KBM-7 (cell line): ENCODE measurements around the gene OPCML.

Experiments used
- DNase-seq: peaks from one replicate; pipeline ENCODE4 v3.0.0-alpha.2; 2015
- in situ Hi-C: fragments of 300-500 bp; cut with MboI; formaldehyde crosslinking; loops from 2 replicates; pipeline ENCODE4 v1.14.3; 2020; ENCODE audit warnings: low sequenced_read_pairs, low pct_unique_long_range_greater_than_20kb, mixed read lengths

Gene OPCML

GRCh38 chr11:133443206-133443747, 89.0 kb downstream of the OPCML start:
- no peak for DNase-seq
- in situ Hi-C loops: no loop called here

GRCh38 chr11:133441964-133442660, 90.2 kb downstream of the OPCML start:
- DNase-seq: no peak
- in situ Hi-C loops: no loop called here

DNA sequence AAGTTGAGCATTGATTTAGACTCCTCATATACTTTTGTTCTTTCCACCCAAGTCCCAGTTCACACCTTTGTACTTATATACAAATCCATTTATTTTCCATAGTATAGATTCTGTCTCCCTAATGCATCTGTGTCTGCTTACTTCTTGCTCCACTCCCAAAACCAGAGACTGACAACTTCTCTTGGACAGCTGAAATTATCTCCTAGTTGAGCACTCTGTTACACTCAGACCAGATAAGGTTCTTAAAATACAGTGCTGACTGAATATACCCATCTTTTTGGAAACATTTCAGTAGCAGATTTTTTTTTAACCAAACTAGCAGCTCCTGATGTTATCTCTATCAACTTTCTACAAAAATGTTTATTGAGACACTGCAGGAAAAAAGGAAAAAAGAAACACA, 106.3 kb downstream of the OPCML start:
- DNase-seq: no peak
- in situ Hi-C loops: no loop called here

DNA sequence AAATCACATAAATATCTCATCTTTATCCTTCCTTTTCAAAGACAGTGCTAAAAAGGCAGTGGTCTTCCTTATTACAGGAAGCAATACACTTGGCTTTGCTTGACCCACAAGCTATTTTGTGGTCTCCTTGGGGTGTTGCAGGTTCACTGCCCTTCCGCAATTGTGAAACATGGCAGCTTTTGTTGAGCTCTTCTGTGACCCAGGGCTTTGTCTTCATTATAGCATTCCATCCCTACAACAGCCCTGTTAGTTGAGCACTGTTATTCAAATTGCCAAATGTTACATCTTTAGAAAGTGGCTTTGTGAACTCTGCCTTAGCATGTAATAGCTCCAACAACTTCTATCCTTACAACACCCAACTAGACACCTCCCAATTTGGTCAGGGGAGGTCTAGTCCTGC, 107.1 kb downstream of the OPCML start:
- in situ Hi-C loops: no loop called here
- DNase-seq: no peak

GRCh38 chr11:133418218-133418617, 114.1 kb downstream of the OPCML start:
- DNase-seq: no peak
- in situ Hi-C loops: no loop called here

DNA sequence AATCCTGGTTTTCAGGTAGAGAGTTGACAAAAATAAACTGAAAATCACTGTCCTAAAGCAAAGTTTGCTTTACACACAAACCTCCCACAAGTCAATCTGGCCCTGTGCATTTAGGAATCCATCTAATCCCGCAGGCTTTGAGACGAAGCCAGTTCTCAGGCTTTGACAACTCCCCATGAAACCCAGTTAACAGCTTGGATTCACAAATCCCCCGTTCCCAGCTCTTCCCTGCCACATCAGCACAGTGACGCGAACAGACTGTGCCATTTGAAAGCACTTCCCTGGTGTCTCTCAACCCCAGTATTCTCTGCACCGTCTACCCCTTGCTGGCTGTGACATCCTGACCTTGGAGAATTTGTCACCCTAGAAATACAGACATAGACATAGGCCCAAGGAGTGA, 117.8 kb downstream of the OPCML start:
- DNase-seq: no peak
- in situ Hi-C loops: no loop called here

DNA sequence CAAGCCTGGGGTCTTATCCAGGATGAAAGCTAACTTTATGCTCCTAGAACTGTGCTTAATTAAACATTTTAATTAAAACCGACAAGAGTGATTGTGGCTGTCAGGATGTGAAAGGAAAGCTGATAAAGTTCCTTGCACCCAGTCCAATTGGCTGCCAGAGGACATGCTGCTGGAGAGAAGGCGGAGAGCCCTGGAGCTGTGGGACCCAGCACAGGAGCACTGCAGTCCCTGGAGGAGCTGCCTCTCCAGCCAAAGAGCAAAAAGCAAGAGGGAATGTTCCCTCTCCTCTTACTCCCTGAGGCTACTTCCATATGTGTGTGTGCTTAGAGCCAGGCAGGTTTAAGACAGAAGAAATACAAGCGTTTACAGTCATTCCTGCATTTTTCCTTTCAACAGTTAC, 118.6 kb downstream of the OPCML start:
- in situ Hi-C loops: no loop called here
- DNase-seq: no peak

GRCh38 chr11:133409799-133410198, 122.5 kb downstream of the OPCML start:
- DNase-seq: no peak
- in situ Hi-C loops: no loop called here

- no peak for DNase-seq
- in situ Hi-C loops: no loop called here
Measured at GRCh38 chr11:133408936-133409335, 123.4 kb downstream of the OPCML start.

DNA sequence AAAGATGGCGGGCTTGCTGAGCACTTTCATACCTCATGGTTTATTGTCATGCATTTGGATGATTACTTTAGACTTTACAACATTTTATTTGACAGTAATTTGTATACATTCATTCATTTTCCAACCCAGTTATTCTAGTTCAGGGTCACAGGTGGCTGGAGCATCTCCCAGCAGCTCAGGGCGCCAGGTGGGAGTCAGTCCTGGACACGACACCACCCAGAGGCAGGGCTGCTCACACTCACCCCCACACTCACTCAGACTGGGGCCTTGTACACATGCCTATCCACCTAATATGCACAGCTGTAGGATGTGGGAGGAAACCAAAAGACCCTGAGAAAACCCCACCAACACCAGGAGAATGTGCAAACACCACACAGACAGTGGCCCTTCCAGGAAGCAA, 123.9 kb downstream of the OPCML start:
- no peak for DNase-seq
- in situ Hi-C loops: no loop called here

DNA sequence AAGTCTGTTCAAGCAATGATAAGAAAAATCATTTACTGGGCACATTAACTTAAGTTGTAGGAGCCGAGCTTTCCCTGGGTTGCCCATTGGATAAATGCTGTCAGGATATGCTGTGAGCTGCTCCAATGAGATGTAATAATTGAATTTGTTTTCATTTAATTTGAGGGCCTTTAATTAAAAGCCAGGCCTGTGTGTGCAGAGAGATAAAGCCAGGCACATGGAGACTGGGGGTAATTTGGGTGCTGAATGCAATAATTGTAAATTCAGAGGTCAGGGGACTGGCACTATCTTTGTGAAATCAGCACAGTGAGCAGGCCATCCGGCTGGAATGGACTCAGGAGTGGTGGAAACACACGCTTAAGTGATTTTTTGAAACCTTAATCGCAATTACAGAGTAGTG, 125.8 kb downstream of the OPCML start:
- in situ Hi-C loops: no loop called here
- DNase-seq: no peak

- in situ Hi-C loops: no loop called here
- DNase-seq: peak; percentile 18
Measured at GRCh38 chr11:133403900-133404299, 128.4 kb downstream of the OPCML start.

DNA sequence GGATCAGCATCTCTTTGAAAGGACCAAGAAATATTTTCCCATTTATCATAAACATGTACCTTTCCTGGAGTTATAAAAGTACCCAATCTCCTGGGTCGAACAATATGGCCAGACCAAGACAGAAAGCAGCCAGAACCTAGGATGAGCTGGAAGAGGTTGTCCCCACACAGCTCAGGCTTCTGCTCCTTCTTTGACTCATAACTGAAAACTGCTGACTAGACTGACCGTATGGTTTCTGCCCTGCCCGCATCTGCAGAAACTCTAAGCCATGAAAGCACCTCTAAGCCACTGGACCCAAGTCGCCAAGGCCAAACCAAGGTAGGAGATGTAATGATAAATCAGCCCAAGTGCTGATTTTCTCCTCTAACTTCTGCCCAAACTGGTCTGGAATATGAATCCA, 129.8 kb downstream of the OPCML start:
- no peak for DNase-seq
- in situ Hi-C loops: no loop called here

DNA sequence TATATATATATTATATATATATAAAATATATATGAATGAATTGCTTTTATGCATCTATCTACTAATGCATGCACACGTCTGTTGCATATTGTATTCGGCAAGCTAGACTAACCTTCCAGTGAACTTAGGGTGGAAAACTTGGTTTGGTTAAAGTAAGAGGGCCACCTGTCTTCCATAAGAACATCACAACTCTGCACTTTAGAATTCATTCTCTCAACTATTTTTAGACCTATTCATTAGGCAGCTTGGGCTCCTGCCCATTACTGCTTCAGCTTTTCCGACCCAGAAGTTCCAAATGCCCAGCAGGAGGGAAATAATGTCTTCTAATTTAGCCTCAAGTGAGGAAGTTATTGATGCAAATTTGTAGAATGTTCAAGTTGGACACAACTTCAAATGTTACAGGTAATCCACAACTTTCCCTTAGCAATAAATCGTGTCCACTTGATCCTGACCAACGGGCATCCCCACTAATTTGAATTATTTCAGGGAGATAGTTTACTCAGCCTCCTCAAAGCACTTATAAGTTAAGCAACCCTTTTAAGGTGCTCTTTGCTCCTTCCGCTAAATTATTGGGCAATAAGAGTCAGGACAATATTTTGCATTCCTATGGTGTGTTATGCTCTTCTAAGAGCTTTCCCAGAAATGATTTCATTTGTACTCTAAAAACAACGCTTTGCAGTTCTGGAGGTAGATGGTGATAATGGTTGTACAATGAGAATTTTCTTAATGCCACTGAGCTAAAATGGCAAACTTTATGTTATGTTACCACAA, 132.3 kb downstream of the OPCML start:
- DNase-seq: no peak
- in situ Hi-C loops: no loop called here

- DNase-seq: no peak
- in situ Hi-C loops: no loop called here
Measured at GRCh38 chr11:133399294-133399693, 133.0 kb downstream of the OPCML start.

DNA sequence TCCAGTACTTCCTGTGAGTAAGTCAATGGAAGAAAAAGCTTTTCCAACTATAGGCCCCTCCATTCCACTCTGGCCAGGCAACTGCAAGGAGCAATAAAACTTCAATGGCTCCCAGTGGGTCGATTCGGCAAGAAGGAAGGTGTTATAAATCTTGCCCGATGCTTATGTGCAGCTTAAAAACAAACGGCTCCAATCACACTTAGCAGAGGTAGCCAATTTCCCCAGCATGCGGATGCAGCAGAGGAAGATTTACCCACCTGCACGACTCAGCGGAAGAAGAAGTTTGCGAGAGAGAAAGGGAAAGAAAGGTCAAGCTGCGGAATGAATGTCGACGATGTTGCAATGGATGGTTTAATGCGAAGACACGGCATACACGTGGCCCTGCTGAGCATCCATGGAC, 141.5 kb downstream of the OPCML start:
- in situ Hi-C loops: no loop called here
- no peak for DNase-seq

- in situ Hi-C loops: no loop called here
- no peak for DNase-seq
Measured at GRCh38 chr11:133388975-133389568, 143.2 kb downstream of the OPCML start.

- DNase-seq: no peak
- in situ Hi-C loops: no loop called here
Measured at GRCh38 chr11:133388260-133388659, 144.0 kb downstream of the OPCML start.

DNA sequence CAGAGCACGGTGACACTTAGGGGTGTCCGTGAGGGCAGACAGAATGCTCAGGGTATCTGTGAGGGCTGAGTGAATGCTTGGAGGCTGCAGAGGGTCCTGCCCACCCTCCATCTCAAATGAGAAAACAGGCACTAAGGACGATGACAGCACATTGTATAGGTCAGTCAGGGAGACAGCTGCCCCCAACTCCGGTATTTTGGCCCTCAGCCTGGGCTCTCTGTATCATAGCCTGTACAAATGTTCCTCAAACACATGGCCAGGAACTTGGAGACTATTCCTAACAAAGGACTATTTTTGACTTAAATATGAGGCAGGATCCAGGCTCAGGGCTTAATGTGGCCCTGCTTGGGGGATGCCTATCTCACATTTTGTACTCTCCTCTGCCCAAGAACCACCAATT, 145.4 kb downstream of the OPCML start:
- in situ Hi-C loops: no loop called here

DNA sequence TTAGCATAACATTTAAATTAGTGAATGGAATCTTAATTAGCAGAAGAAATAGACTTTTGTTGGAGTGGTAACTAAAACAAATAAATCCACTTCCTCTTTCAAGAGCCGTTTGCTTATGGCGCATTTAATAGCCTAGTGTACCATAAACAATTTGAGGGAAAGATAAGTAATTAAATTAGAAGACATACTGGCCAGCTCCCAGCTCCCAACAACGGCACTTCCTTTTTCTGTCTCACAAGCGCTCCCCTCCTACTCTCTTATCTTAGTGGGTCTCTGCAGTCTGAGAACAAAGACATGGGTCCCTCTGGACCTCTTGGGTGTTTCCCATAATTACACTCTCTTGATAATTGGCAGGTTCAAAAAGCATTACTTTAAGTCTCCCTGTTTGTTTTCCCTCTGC, 146.0 kb downstream of the OPCML start:
- in situ Hi-C loops: no loop called here
- peak; percentile 8 for DNase-seq

More for the DNA sequence above, 145.4 kb downstream of the OPCML start:
- DNase-seq: no peak
